HG03159 (cell line): ENCODE results near the gene MLLT1.

Source experiments
- ATAC-seq: cut with Tn5 transposase; IDR thresholded peaks from one replicate; pipeline ENCODE4 v1.9.1; 2021; ENCODE audit warnings: mild to moderate bottlenecking, moderate library complexity; ENCODE audit not compliant: unreplicated experiment

MLLT1 gene

GRCh38 chr19:6260376-6260775 is 19.4 kb downstream of the MLLT1 start:
- ATAC-seq, result no peak

- ATAC-seq, result no peak
Observed at GRCh38 chr19:6259312-6259861, 20.4 kb downstream of the MLLT1 start.

GRCh38 chr19:6258812-6259311 is 20.9 kb downstream of the MLLT1 start:
- no peak for ATAC-seq

- ATAC-seq, result no peak
Observed at GRCh38 chr19:6253954-6254733, 25.6 kb downstream of the MLLT1 start.

- no peak for ATAC-seq
Observed at GRCh38 chr19:6252066-6252465, 27.7 kb downstream of the MLLT1 start.

GRCh38 chr19:6250909-6251308 is 28.9 kb downstream of the MLLT1 start:
- ATAC-seq, result no peak

GRCh38 chr19:6250024-6250615 is 29.7 kb downstream of the MLLT1 start:
- ATAC-seq, result no peak

GRCh38 chr19:6249296-6249695 is 30.5 kb downstream of the MLLT1 start:
- ATAC-seq, result no peak

- no peak for ATAC-seq
Observed at GRCh38 chr19:6248844-6249243, 30.9 kb downstream of the MLLT1 start.

GRCh38 chr19:6248341-6248740 is 31.4 kb downstream of the MLLT1 start:
- no peak for ATAC-seq

- ATAC-seq, result no peak
Observed at GRCh38 chr19:6247007-6247288, 32.8 kb downstream of the MLLT1 start.

- ATAC-seq, result no peak
Observed at GRCh38 chr19:6246174-6247006, 33.4 kb downstream of the MLLT1 start.

- ATAC-seq, result no peak
Observed at GRCh38 chr19:6242677-6243076, 37.1 kb downstream of the MLLT1 start.

GRCh38 chr19:6241680-6242377 is 37.9 kb downstream of the MLLT1 start:
- no peak for ATAC-seq

- no peak for ATAC-seq
Observed at GRCh38 chr19:6241056-6241455, 38.7 kb downstream of the MLLT1 start.

- ATAC-seq, result no peak
Observed at GRCh38 chr19:6239871-6240676, 39.7 kb downstream of the MLLT1 start.

- no peak for ATAC-seq
Observed at GRCh38 chr19:6239401-6239844, 40.4 kb downstream of the MLLT1 start.

GRCh38 chr19:6238643-6239281 is 41.0 kb downstream of the MLLT1 start:
- ATAC-seq, result no peak

GRCh38 chr19:6238256-6238642 is 41.5 kb downstream of the MLLT1 start:
- ATAC-seq, result no peak
